Breast epithelium (tissue), 4 donors: ENCODE measurements around the gene SMIM1. TPM values are rescaled to one million over a fixed set of nuclear protein-coding genes. Genes with fewer than 3 reads are reported as not detected.
"Not testable (repeated sequence)": the region's sequence is repeated elsewhere in the genome, so short reads cannot be mapped to it uniquely, and the experiment has no call there.

Experiments used
- DNase-seq, 2 donors: peaks; one replicate each; pipeline ENCODE4 v3.0.0-alpha.2; 2019; ENCODE audit warnings: low spot score in 2 of 2
- H3K27ac ChIP-seq, 2 donors: fragments of 200-600 bp; sonication (generic) in 1 of 2; one replicate each; pipeline ENCODE4 v1.5.1; 2016 to 2019; ENCODE audit warnings: mild to moderate bottlenecking in 1 of 2
- H3K27me3 ChIP-seq, 2 donors: fragments of 200-600 bp; sonication (generic) in 1 of 2; one replicate each; pipeline versions ENCODE4 v1.5.1 to v1.6.0; 2017 to 2019; ENCODE audit warnings: control low read depth in 1 of 2, mild to moderate bottlenecking in 1 of 2
- H3K36me3 ChIP-seq: fragments of 200-600 bp; one replicate; pipeline ENCODE4 v1.5.1; 2019
- H3K4me1 ChIP-seq, 2 donors: fragments of 200-600 bp; sonication (generic); one replicate each; pipeline ENCODE4 v1.5.1; 2016 to 2019; ENCODE audit warnings: control low read depth in 1 of 2
- H3K4me3 ChIP-seq, 3 donors: fragments of 200-600 bp; sonication (generic); 1 replicate in 2 of 3; 2 replicates in 1 of 3; pipeline ENCODE4 v1.5.1; 2016 to 2019; ENCODE audit warnings: mild to moderate bottlenecking in 3 of 3, moderate library complexity in 2 of 3
- H3K9me3 ChIP-seq, 2 donors: fragments of 200-600 bp; sonication (generic) in 1 of 2; one replicate each; pipeline ENCODE4 v1.5.1; 2016 to 2019; ENCODE audit warnings: control low read depth in 1 of 2
- CTCF ChIP-seq, 3 donors: fragments of 450-650 bp; IDR thresholded peaks; one replicate each; pipeline ENCODE4 v1.5.1; 2016 to 2017; ENCODE audit warnings: antibody characterized with exemption in 3 of 3, mild to moderate bottlenecking in 3 of 3, moderate library complexity in 3 of 3
- POLR2A ChIP-seq: fragments of 450-650 bp; IDR thresholded peaks from one replicate; pipeline ENCODE4 v1.6.1; 2016; ENCODE audit warnings: antibody characterized with exemption, mild to moderate bottlenecking, moderate library complexity
- POLR2AphosphoS5 ChIP-seq, 3 donors: sonication (generic); formaldehyde crosslinking; IDR thresholded peaks; one replicate each; pipeline ENCODE4 v1.6.1; 2017; ENCODE audit warnings: antibody characterized with exemption in 3 of 3
- intact Hi-C: fragments of 100-400 bp; cut with DNase I; formaldehyde crosslinking; loops from one replicate; pipeline ENCODE4 v1.15.1; 2023; ENCODE audit warnings: low total_unique reads
- total RNA-seq, 3 donors: library from RNA; depleted of rRNA; stranded (reverse); fragments of >200 nt; gene quantifications; one replicate each; pipeline ENCODE4 v1.1.0, GENCODE V29; 2016

Gene SMIM1
- total RNA-seq, 3 donors from 2014 or later: 1.3 to 4.7 (median 4.6) TPM

- H3K4me3 ChIP-seq: no peak overlapping the region
- intact Hi-C loops: no loop called here
- peaks cover 0 to 8% of the 10 kb centered on the region in 2 donors for H3K27me3 ChIP-seq
- TF ChIP-seq POLR2AphosphoS5 (IDR thresholded peaks at IDR 0.05) (no peak), CTCF (IDR thresholded peaks at IDR 0.05) (no peak), POLR2A (no peak)
- H3K4me1 ChIP-seq: no peaks in the 10 kb centered on the region
- no peak for DNase-seq
- H3K27ac ChIP-seq: no peak overlapping the region
- no peaks in the 10 kb centered on the region for H3K9me3 ChIP-seq
- no peaks in the 10 kb centered on the region for H3K36me3 ChIP-seq
Measured at GRCh38 chr1:3805038-3805437, 32.5 kb downstream of the SMIM1 start.

DNA sequence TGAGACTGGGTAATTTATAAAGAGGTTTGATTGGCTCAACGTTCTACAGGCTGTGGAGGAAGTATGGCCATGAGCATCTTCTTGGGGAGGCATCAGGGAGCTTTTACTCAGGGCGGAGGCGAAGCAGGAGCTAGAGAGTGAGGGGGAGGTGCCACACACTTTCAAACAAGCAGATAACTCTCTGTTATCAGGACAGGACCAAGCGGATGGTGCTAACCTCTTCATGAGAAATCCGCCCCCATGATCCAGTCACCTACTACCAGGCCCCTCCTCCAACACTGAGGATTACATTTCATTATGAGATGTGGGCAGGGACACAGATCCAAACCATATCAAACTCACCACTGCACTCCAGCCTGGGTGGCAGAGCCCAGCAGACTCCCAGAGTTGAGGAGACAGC, 35.2 kb downstream of the SMIM1 start:
- intact Hi-C loops: no loop called here
- TF ChIP-seq CTCF (IDR thresholded peaks at IDR 0.05) (no peak), POLR2AphosphoS5 (IDR thresholded peaks at IDR 0.05) (no peak), POLR2A (no peak)
- DNase-seq: no peak

DNA sequence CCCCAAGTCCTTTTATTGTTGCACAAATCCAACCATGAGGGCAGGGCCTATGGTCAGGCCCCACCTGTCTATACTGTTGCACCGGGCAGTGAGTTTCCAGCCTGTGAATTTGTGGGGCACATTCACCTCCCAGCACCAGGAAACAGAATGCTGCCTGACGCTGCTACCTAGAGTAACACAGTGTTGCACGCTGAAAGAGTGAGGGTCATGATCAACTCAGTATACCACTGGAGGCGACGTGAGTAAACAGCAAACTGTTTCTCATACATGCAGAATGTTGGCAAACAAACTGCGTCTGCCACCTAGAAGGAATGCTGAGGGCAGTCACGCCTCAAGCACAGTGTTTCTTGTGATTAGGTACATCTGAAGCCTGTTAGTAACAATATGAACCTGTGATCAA, 37.1 kb downstream of the SMIM1 start:
- DNase-seq: no peak
- no peak overlapping the region for H3K27ac ChIP-seq
- H3K27me3 ChIP-seq: no peaks in the 10 kb centered on the region
- no peaks in the 10 kb centered on the region for H3K4me1 ChIP-seq
- no peak overlapping the region for H3K4me3 ChIP-seq
- no peaks in the 10 kb centered on the region for H3K9me3 ChIP-seq
- TF ChIP-seq POLR2AphosphoS5 (IDR thresholded peaks at IDR 0.05): no peak
- TF ChIP-seq POLR2A: no peak
- TF ChIP-seq CTCF (IDR thresholded peaks at IDR 0.05): no peak
- no peaks in the 10 kb centered on the region for H3K36me3 ChIP-seq
- intact Hi-C loops: no loop called here

More for the DNA sequence above, 35.2 kb downstream of the SMIM1 start:
- H3K9me3 ChIP-seq: no peaks in the 10 kb centered on the region
- H3K27ac ChIP-seq: no peak overlapping the region
- no peaks in the 10 kb centered on the region for H3K36me3 ChIP-seq
- peaks cover 0 to 8% of the 10 kb centered on the region in 2 donors for H3K27me3 ChIP-seq
- no peak overlapping the region for H3K4me3 ChIP-seq
- H3K4me1 ChIP-seq: no peaks in the 10 kb centered on the region

GRCh38 chr1:3810149-3810761, 37.7 kb downstream of the SMIM1 start:
- H3K9me3 ChIP-seq, H3K4me3 ChIP-seq, H3K27ac ChIP-seq, intact Hi-C loops, DNase-seq, H3K27me3 ChIP-seq, H3K4me1 ChIP-seq, H3K36me3 ChIP-seq: not testable (repeated sequence)

GRCh38 chr1:3811595-3811911, 39.0 kb downstream of the SMIM1 start:
- Histone ChIP-seq H3K27me3 (no peaks in the 10 kb centered on the region), H3K4me3 (no peak overlapping the region), H3K27ac (no peak overlapping the region), H3K9me3 (no peaks in the 10 kb centered on the region), H3K36me3 (no peaks in the 10 kb centered on the region), H3K4me1 (no peaks in the 10 kb centered on the region)
- intact Hi-C loops: no loop called here
- DNase-seq: no peak
- TF ChIP-seq POLR2AphosphoS5 (IDR thresholded peaks at IDR 0.05) (no peak), POLR2A (no peak), CTCF (IDR thresholded peaks at IDR 0.05) (no peak)

GRCh38 chr1:3814065-3814464, 41.5 kb downstream of the SMIM1 start:
- no peaks in the 10 kb centered on the region for H3K4me1 ChIP-seq
- intact Hi-C loops: no loop called here
- H3K4me3 ChIP-seq: no peak overlapping the region
- no peaks in the 10 kb centered on the region for H3K27me3 ChIP-seq
- TF ChIP-seq CTCF (IDR thresholded peaks at IDR 0.05) (no peak), POLR2AphosphoS5 (IDR thresholded peaks at IDR 0.05) (no peak), POLR2A (no peak)
- H3K27ac ChIP-seq: no peak overlapping the region
- H3K36me3 ChIP-seq: no peaks in the 10 kb centered on the region
- DNase-seq: no peak
- H3K9me3 ChIP-seq: no peaks in the 10 kb centered on the region
